Tibial artery (tissue), 4 donors: ENCODE results near the gene PANK1.

Source experiments
- DNase-seq, 2 donors: peaks; one replicate each; pipeline ENCODE4 v3.0.0-alpha.2; 2019
- H3K27ac ChIP-seq, 2 donors: fragments of 200-600 bp; sonication (generic) in 1 of 2; 1 replicate in 1 of 2; 2 replicates in 1 of 2; pipeline ENCODE4 v1.5.1; 2018 to 2019; ENCODE audit warnings: mild to moderate bottlenecking in 1 of 2
- H3K27me3 ChIP-seq, 2 donors: fragments of 200-600 bp; sonication (generic) in 1 of 2; one replicate each; pipeline versions ENCODE4 v1.5.1 to v1.6.0; 2016 to 2019
- H3K36me3 ChIP-seq, 3 donors: fragments of 200-600 bp; sonication (generic) in 2 of 3; one replicate each; pipeline ENCODE4 v1.5.1; 2016 to 2019; ENCODE audit warnings: mild to moderate bottlenecking in 2 of 3
- H3K4me1 ChIP-seq, 4 donors: fragments of 200-600 bp; sonication (generic) in 2 of 4; 1 replicate in 3 of 4; 2 replicates in 1 of 4; pipeline ENCODE4 v1.5.1; 2016 to 2019
- H3K4me3 ChIP-seq, 2 donors: fragments of 200-600 bp; sonication (generic) in 1 of 2; 1 replicate in 1 of 2; 2 replicates in 1 of 2; pipeline ENCODE4 v1.5.1; 2018 to 2019; ENCODE audit warnings: mild to moderate bottlenecking in 2 of 2
- H3K9me3 ChIP-seq, 3 donors: fragments of 200-600 bp; sonication (generic) in 1 of 3; one replicate each; pipeline ENCODE4 v1.5.1; 2016 to 2019
- intact Hi-C: fragments of 100-400 bp; cut with DNase I; formaldehyde crosslinking; loops from one replicate; pipeline ENCODE4 v1.15.0; 2023; ENCODE audit warnings: low total_unique reads
- TF ChIP-seq, protein P1 (sequence below), 2 experiments: fragments of 200-600 bp in 1 of 2; fragments of 450-650 bp in 1 of 2; IDR thresholded peaks; one replicate each; pipeline ENCODE4 v1.5.1; 2017 to 2019; ENCODE audit warnings: antibody characterized with exemption in 2 of 2, mild to moderate bottlenecking in 1 of 2, moderate library complexity in 1 of 2

Gene PANK1

GRCh38 chr10:89640241-89640640 lies 4.8 kb downstream of the PANK1 start:
- no peak overlapping the region for H3K4me3 ChIP-seq
- intact Hi-C loops: no loop called here
- no peak overlapping the region for H3K27ac ChIP-seq
- H3K36me3 ChIP-seq: no peaks in the 10 kb centered on the region
- DNase-seq: no peak
- peaks cover 0 to 10% (median 1%) of the 10 kb centered on the region in 4 donors for H3K4me1 ChIP-seq
- TF ChIP-seq, protein P1, sequence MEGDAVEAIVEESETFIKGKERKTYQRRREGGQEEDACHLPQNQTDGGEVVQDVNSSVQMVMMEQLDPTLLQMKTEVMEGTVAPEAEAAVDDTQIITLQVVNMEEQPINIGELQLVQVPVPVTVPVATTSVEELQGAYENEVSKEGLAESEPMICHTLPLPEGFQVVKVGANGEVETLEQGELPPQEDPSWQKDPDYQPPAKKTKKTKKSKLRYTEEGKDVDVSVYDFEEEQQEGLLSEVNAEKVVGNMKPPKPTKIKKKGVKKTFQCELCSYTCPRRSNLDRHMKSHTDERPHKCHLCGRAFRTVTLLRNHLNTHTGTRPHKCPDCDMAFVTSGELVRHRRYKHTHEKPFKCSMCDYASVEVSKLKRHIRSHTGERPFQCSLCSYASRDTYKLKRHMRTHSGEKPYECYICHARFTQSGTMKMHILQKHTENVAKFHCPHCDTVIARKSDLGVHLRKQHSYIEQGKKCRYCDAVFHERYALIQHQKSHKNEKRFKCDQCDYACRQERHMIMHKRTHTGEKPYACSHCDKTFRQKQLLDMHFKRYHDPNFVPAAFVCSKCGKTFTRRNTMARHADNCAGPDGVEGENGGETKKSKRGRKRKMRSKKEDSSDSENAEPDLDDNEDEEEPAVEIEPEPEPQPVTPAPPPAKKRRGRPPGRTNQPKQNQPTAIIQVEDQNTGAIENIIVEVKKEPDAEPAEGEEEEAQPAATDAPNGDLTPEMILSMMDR (IDR thresholded peaks at IDR 0.05): no peak
- H3K27me3 ChIP-seq: no peaks in the 10 kb centered on the region
- no peaks in the 10 kb centered on the region for H3K9me3 ChIP-seq

DNA sequence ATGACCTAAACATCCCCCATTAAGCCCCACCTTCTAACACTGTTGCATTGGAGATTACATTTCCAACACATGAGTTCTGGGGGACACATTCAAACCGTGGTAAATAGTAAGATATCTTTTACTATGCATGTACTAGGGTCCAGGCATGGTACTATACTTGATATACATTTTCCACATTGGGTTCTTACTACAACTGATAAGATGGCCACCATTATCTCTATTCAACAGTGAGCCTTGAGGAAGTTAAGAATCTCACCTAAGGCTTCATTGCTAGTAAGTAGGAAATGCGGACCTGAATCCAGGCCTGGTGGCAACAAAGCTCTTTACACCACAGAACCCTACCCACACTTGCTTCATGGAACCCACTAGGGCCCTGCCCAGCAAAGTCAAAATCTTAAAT lies 5.7 kb downstream of the PANK1 start:
- Histone ChIP-seq H3K36me3 (no peaks in the 10 kb centered on the region), H3K9me3 (no peaks in the 10 kb centered on the region), H3K4me3 (no peak overlapping the region), H3K27ac (no peak overlapping the region), H3K4me1 (peaks cover 0 to 10% (median 1%) of the 10 kb centered on the region in 4 donors), H3K27me3 (no peaks in the 10 kb centered on the region)
- intact Hi-C loops: no loop called here
- TF ChIP-seq, protein P1 (IDR thresholded peaks at IDR 0.05): no peak
- DNase-seq: no peak

DNA sequence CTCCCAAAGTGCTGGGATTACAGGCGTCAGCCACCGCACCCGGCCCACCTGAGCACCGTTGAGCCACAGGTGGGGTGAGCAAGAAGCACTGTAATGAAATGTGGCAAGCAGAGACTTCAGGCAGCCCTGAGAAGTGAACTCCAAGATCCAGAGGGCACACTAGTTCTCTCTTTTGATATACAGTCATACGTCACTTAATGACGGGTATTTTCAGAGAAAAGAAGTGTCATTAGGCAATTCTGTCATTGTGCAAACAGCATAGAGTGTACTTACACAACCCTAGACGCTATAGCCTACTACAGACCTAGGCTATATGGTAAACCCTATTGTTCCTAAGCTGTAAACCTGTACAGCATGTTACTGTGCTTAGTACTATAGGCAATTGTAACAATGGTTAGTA lies 7.9 kb downstream of the PANK1 start:
- H3K4me1 ChIP-seq: no peaks in the 10 kb centered on the region
- no peaks in the 10 kb centered on the region for H3K27me3 ChIP-seq
- H3K27ac ChIP-seq: no peak overlapping the region
- TF ChIP-seq, protein P1 (IDR thresholded peaks at IDR 0.05): no peak
- no peaks in the 10 kb centered on the region for H3K36me3 ChIP-seq
- DNase-seq: no peak
- intact Hi-C loops: no loop called here
- no peak overlapping the region for H3K4me3 ChIP-seq
- H3K9me3 ChIP-seq: no peaks in the 10 kb centered on the region

- Histone ChIP-seq H3K36me3 (no peaks in the 10 kb centered on the region), H3K4me1 (no peaks in the 10 kb centered on the region), H3K27ac (no peak overlapping the region), H3K4me3 (no peak overlapping the region), H3K9me3 (no peaks in the 10 kb centered on the region), H3K27me3 (no peaks in the 10 kb centered on the region)
- TF ChIP-seq, protein P1 (IDR thresholded peaks at IDR 0.05): no peak
- intact Hi-C loops: no loop called here
- DNase-seq: no peak
Measured at GRCh38 chr10:89634637-89635036, 10.4 kb downstream of the PANK1 start.

DNA sequence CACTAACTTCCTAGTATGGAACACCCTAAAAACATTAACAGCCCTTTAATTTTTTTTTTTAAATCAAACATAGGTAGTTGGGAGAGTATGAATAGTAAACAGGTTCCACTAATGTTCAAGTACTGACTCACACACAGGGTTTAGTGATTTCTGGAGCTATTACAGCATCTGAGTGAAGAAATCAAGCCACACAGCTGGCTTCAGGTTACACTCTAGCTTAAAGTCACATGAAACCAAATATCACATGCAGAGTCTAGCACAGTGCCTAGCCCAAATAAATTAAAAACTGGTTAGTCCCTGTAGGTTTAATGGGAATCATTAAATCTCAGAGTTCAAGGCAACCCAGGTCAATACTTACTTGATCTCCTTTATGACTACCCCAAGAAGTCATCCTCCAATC lies 11.6 kb downstream of the PANK1 start:
- Histone ChIP-seq H3K27ac (no peak overlapping the region), H3K27me3 (no peaks in the 10 kb centered on the region), H3K4me3 (no peak overlapping the region), H3K9me3 (no peaks in the 10 kb centered on the region), H3K4me1 (no peaks in the 10 kb centered on the region), H3K36me3 (no peaks in the 10 kb centered on the region)
- DNase-seq: no peak
- TF ChIP-seq, protein P1 (IDR thresholded peaks at IDR 0.05): no peak
- intact Hi-C loops: no loop called here

- Histone ChIP-seq H3K4me3 (no peak overlapping the region), H3K27me3 (no peaks in the 10 kb centered on the region), H3K4me1 (no peaks in the 10 kb centered on the region), H3K27ac (no peak overlapping the region), H3K36me3 (no peaks in the 10 kb centered on the region), H3K9me3 (no peaks in the 10 kb centered on the region)
- TF ChIP-seq, protein P1 (IDR thresholded peaks at IDR 0.05): no peak
- intact Hi-C loops: no loop called here
- no peak for DNase-seq
Measured at GRCh38 chr10:89632824-89633223, 12.2 kb downstream of the PANK1 start.
